KMS-11 (cell line): ENCODE data around the gene ZNF304.
A peak's percentile ranks its signal among the peaks of the same experiment; 100 is the strongest.

Experiments
- H2AFZ ChIP-seq: fragments of 200-600 bp; sonication (generic); 2 replicates; pipeline ENCODE4 v1.6.1; 2016; ENCODE audit warnings: antibody characterized with exemption, mixed run types, low read depth
- H3K27ac ChIP-seq: fragments of 200-600 bp; sonication (generic); 2 replicates; pipeline ENCODE4 v1.6.1; 2016; ENCODE audit warnings: mild to moderate bottlenecking, mixed run types
- H3K27me3 ChIP-seq: fragments of 200-600 bp; sonication (generic); 2 replicates; pipeline ENCODE4 v1.6.1; 2017; ENCODE audit warnings: mild to moderate bottlenecking, low read depth, mixed run types, moderate library complexity; ENCODE audit not compliant: insufficient read depth
- H3K36me3 ChIP-seq: fragments of 200-600 bp; sonication (generic); 2 replicates; pipeline ENCODE4 v1.6.1; 2017; ENCODE audit warnings: mild to moderate bottlenecking, mixed run types; ENCODE audit not compliant: insufficient read depth
- H3K4me1 ChIP-seq: fragments of 200-600 bp; sonication (generic); 2 replicates; pipeline ENCODE4 v1.6.1; 2016; ENCODE audit warnings: mild to moderate bottlenecking, low read depth, mixed run types; ENCODE audit not compliant: poor library complexity, severe bottlenecking
- H3K4me2 ChIP-seq: fragments of 200-600 bp; sonication (generic); 2 replicates; pipeline ENCODE4 v1.7.0; 2016; ENCODE audit warnings: mild to moderate bottlenecking, mixed run types
- H3K4me3 ChIP-seq: fragments of 200-600 bp; sonication (generic); IDR thresholded peaks from 2 replicates; pipeline ENCODE4 v1.6.1; 2017; ENCODE audit warnings: low read depth, low read length, mixed read lengths; ENCODE audit not compliant: insufficient read depth
- H3K79me2 ChIP-seq: fragments of 200-600 bp; sonication (generic); 2 replicates; pipeline ENCODE4 v1.6.1; 2016; ENCODE audit warnings: low read depth, mixed run types; ENCODE audit not compliant: insufficient read depth
- H3K9ac ChIP-seq: fragments of 200-600 bp; sonication (generic); 2 replicates; pipeline ENCODE4 v1.6.1; 2016; ENCODE audit warnings: mild to moderate bottlenecking, mixed run types
- H4K20me1 ChIP-seq: fragments of 200-600 bp; sonication (generic); 2 replicates; pipeline ENCODE4 v1.6.1; 2016; ENCODE audit warnings: mild to moderate bottlenecking, mixed run types; ENCODE audit not compliant: insufficient read depth
- CTCF ChIP-seq: fragments of 200-600 bp; sonication (generic); conservative IDR thresholded peaks from 2 replicates; pipeline ENCODE4 v1.6.1; 2017; ENCODE audit warnings: low read depth, mild to moderate bottlenecking, antibody characterized with exemption, low read length, moderate library complexity, mixed read lengths

ZNF304 gene

GRCh38 chr19:57348136-57348535 lies 2.9 kb upstream of the ZNF304 start:
- no peaks in the 10 kb centered on the region for H4K20me1 ChIP-seq
- no peaks in the 10 kb centered on the region for H3K36me3 ChIP-seq
- no peak overlapping the region for H3K4me2 ChIP-seq
- TF ChIP-seq CTCF = no peak
- H3K9ac ChIP-seq = no peak overlapping the region
- peaks cover 5% of the 10 kb centered on the region for H3K4me1 ChIP-seq
- H3K27ac ChIP-seq = no peak overlapping the region
- H3K79me2 ChIP-seq = no peaks in the 10 kb centered on the region; the same call in 1 of the 2 replicates
- H3K4me3 ChIP-seq = no peak overlapping the region
- no peak overlapping the region for H2AFZ ChIP-seq
- no peaks in the 10 kb centered on the region for H3K27me3 ChIP-seq

DNA sequence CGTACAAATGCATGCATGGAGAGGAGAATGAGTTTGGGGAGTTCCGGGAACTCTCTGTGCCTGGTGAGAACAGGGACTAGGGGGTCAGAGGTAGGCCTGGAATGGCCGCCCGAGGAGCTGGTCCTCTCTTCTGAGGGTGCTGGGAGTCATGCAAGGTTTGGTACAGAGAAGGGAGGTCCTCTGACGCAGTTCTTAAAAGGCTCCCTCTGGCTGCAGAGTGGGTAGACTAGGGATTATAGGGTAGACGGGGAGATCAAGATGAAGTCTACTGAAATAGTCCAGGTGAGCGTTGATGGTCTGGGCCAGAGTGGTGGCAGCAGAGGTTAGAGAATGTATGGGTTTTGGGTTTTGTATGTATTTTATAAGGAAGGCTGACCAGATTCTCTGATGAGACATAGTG lies 796 bp downstream of the ZNF304 start:
- Histone ChIP-seq H3K4me3 (no peak overlapping the region), H2AFZ (peak overlapping the region; percentile 92), H3K79me2 (no peaks in the 10 kb centered on the region; the same call in 1 of the 2 replicates), H3K27ac (no peak overlapping the region), H3K27me3 (no peaks in the 10 kb centered on the region), H3K4me1 (peaks cover 5% of the 10 kb centered on the region), H3K4me2 (peak overlapping the region; percentile 43), H3K36me3 (no peaks in the 10 kb centered on the region; the same call in 1 of the 2 replicates), H4K20me1 (no peaks in the 10 kb centered on the region), H3K9ac (no peak overlapping the region)
- no peak for TF ChIP-seq CTCF

- Histone ChIP-seq H3K79me2 (no peaks in the 10 kb centered on the region; the same call in 1 of the 2 replicates), H3K4me2 (no peak overlapping the region), H3K27ac (no peak overlapping the region), H4K20me1 (no peaks in the 10 kb centered on the region), H3K4me3 (no peak overlapping the region), H3K4me1 (peaks cover 5% of the 10 kb centered on the region), H2AFZ (no peak overlapping the region), H3K27me3 (no peaks in the 10 kb centered on the region), H3K9ac (no peak overlapping the region), H3K36me3 (no peaks in the 10 kb centered on the region; the same call in 1 of the 2 replicates)
- no peak for TF ChIP-seq CTCF
These were observed 4.8 kb downstream of the ZNF304 start for GRCh38 chr19:57355916-57356315.

GRCh38 chr19:57357406-57357805 lies 6.3 kb downstream of the ZNF304 start:
- H3K27me3 ChIP-seq = no peaks in the 10 kb centered on the region
- H4K20me1 ChIP-seq = no peaks in the 10 kb centered on the region
- H3K36me3 ChIP-seq = no peaks in the 10 kb centered on the region; the same call in 1 of the 2 replicates
- no peaks in the 10 kb centered on the region; the same call in 1 of the 2 replicates for H3K79me2 ChIP-seq
- no peaks in the 10 kb centered on the region for H3K4me1 ChIP-seq
- H3K4me2 ChIP-seq = no peak overlapping the region
- no peak overlapping the region for H3K4me3 ChIP-seq
- no peak overlapping the region for H2AFZ ChIP-seq
- H3K9ac ChIP-seq = no peak overlapping the region
- TF ChIP-seq CTCF = no peak
- H3K27ac ChIP-seq = no peak overlapping the region
